T1000 (cell line): Measurements from ENCODE around the gene GRIN2D.
A peak's percentile ranks its signal among the peaks of the same experiment; 100 is the strongest.

ENCODE experiments used
- DNase-seq: peaks from one replicate; lab custom pipeline; 2025; ENCODE audit warnings: mixed read lengths; lab: John Stamatoyannopoulos, UW

GRIN2D gene

GRCh38 chr19:48393559-48394330 lies at the start of gene GRIN2D:
GRIN2D (plus strand) TSS chr19:48393668; CDS start chr19:48398393, 4,725 bp downstream.
- DNase-seq: no peak

- no peak for DNase-seq
Observed at GRCh38 chr19:48344892-48345291, 48.6 kb upstream of the GRIN2D start.

- no peak for DNase-seq
Observed at GRCh38 chr19:48346191-48346590, 47.3 kb upstream of the GRIN2D start.

- DNase-seq: no peak
Observed at GRCh38 chr19:48348045-48348444, 45.4 kb upstream of the GRIN2D start.

- DNase-seq: no peak
Observed at GRCh38 chr19:48348737-48349136, 44.7 kb upstream of the GRIN2D start.

- no peak for DNase-seq
Observed at GRCh38 chr19:48350856-48351255, 42.6 kb upstream of the GRIN2D start.

GRCh38 chr19:48351341-48351752 lies 42.1 kb upstream of the GRIN2D start:
- no peak for DNase-seq

GRCh38 chr19:48353677-48354076 lies 39.8 kb upstream of the GRIN2D start:
- no peak for DNase-seq

GRCh38 chr19:48354332-48354992 lies 39.0 kb upstream of the GRIN2D start:
- no peak for DNase-seq

GRCh38 chr19:48355365-48355954 lies 38.0 kb upstream of the GRIN2D start:
- DNase-seq: no peak

- no peak for DNase-seq
Observed at GRCh38 chr19:48359123-48359522, 34.3 kb upstream of the GRIN2D start.

- DNase-seq: no peak
Observed at GRCh38 chr19:48361912-48362311, 31.6 kb upstream of the GRIN2D start.

- DNase-seq: peak; percentile 88
Observed at GRCh38 chr19:48362716-48363499, 30.6 kb upstream of the GRIN2D start.

- DNase-seq: no peak
Observed at GRCh38 chr19:48363500-48363809, 30.0 kb upstream of the GRIN2D start.

- DNase-seq: peak; percentile 98
Observed at GRCh38 chr19:48363810-48364597, 29.5 kb upstream of the GRIN2D start, which contains the start of the genes SYNGR4 and TMEM143. SYNGR4 (plus strand) TSS chr19:48364367; CDS start chr19:48365843, 1,476 bp downstream. TMEM143 (minus strand) TSS chr19:48363940; CDS start chr19:48363920, 20 bp downstream.

GRCh38 chr19:48364598-48365348 lies 28.7 kb upstream of the GRIN2D start:
- DNase-seq: no peak

GRCh38 chr19:48365602-48366001 lies 27.9 kb upstream of the GRIN2D start:
- DNase-seq: no peak

- DNase-seq: no peak
Observed at GRCh38 chr19:48367855-48368254, 25.6 kb upstream of the GRIN2D start.

- no peak for DNase-seq
Observed at GRCh38 chr19:48368936-48369335, 24.5 kb upstream of the GRIN2D start.

GRCh38 chr19:48370955-48371354 lies 22.5 kb upstream of the GRIN2D start:
- DNase-seq: no peak

GRCh38 chr19:48371367-48371766 lies 22.1 kb upstream of the GRIN2D start:
- DNase-seq: no peak
